22Rv1 (cell line): ENCODE data around the gene HPS5.
"Not testable (repeated sequence)": the region's sequence is repeated elsewhere in the genome, so short reads cannot be mapped to it uniquely, and the experiment has no call there.

Source experiments
- CTCF ChIP-seq: fragments of 450-650 bp; IDR thresholded peaks from 2 replicates; pipeline ENCODE4 v1.5.1; 2017; ENCODE audit warnings: mild to moderate bottlenecking
- ZFX ChIP-seq: fragments of 450-650 bp; IDR thresholded peaks from 2 replicates; pipeline ENCODE4 v1.6.1; 2017; ENCODE audit warnings: antibody characterized with exemption, borderline replicate concordance

- not testable (repeated sequence) for TF ChIP-seq CTCF, ZFX
These were observed 52.7 kb downstream of the HPS5 start for GRCh38 chr11:18269252-18269651.
